ENCODE data around the gene HS3ST3A1. TPM values are rescaled to one million over a fixed set of nuclear protein-coding genes. Genes with fewer than 3 reads are reported as not detected.

Gene HS3ST3A1
- total RNA-seq, 1 experiment from 2014 or later = 10.4 TPM

DNA sequence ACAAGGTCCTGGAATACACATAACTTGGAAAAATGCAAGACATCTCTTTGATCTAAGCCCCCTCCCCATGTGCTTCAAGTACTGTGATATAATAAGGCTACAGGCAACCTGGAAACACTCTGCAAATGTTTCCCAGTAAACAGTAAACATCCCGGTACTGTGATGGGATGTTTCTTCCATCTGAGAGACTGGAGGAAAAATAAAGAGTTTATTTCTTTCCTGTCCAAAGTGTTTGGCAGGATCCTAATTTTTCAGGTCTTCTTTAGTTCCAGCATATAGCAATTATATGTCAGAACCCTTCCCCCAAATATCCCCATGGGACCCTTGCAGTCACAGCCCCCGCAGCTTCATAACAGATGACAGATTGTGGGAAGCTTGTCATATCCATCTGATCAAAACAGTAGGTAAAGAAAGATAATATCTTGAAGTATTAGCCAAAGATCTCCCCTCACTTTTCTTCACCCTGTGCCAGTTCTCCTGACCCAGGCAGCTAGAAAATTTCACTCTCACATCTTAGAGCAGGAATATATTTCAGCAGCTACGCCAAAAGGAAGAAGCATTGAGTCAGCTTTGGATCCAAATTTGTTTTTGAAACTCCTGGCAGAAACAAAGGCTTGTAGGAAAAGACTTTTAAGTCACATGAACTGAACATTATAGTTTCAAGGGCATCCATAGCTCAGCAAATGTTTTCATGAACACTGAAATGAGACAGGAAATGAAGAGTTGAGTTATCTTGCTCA lies 141.3 kb downstream of the HS3ST3A1 start:
- no peaks in the 10 kb centered on the region for H3K27me3 Mint-ChIP-seq (ENCODE audit: insufficient read depth, unreplicated experiment)
- no peaks in the 10 kb centered on the region for H3K9me3 Mint-ChIP-seq (ENCODE audit: unreplicated experiment)
- DNase-seq (ENCODE audit: unreplicated experiment) = no peak
- H3K4me3 Mint-ChIP-seq (ENCODE audit: unreplicated experiment) = no peak overlapping the region
- H3K4me1 Mint-ChIP-seq (ENCODE audit: insufficient read depth, unreplicated experiment) = no peaks in the 10 kb centered on the region
- POLR2A ChIA-PET = no interaction called here
- no peaks in the 10 kb centered on the region for H3K36me3 Mint-ChIP-seq (ENCODE audit: insufficient read depth, unreplicated experiment)
- H3K27ac Mint-ChIP-seq (ENCODE audit: low read depth, unreplicated experiment) = no peak overlapping the region
- BruUV-seq (replicated peaks) = no TSS peak
- CTCF ChIA-PET = interaction anchor here (0.6 kb wide), 1 partner anchor 32 kb away, joined by 3 read pairs; no protein-coding TSS in a partner anchor
- intact Hi-C loops (cut with micrococcal nuclease) = no loop called here
- TF ChIP-seq, protein P1, sequence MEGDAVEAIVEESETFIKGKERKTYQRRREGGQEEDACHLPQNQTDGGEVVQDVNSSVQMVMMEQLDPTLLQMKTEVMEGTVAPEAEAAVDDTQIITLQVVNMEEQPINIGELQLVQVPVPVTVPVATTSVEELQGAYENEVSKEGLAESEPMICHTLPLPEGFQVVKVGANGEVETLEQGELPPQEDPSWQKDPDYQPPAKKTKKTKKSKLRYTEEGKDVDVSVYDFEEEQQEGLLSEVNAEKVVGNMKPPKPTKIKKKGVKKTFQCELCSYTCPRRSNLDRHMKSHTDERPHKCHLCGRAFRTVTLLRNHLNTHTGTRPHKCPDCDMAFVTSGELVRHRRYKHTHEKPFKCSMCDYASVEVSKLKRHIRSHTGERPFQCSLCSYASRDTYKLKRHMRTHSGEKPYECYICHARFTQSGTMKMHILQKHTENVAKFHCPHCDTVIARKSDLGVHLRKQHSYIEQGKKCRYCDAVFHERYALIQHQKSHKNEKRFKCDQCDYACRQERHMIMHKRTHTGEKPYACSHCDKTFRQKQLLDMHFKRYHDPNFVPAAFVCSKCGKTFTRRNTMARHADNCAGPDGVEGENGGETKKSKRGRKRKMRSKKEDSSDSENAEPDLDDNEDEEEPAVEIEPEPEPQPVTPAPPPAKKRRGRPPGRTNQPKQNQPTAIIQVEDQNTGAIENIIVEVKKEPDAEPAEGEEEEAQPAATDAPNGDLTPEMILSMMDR (IDR thresholded peaks at IDR 0.05; ENCODE audit: unreplicated experiment) = no peak

DNA sequence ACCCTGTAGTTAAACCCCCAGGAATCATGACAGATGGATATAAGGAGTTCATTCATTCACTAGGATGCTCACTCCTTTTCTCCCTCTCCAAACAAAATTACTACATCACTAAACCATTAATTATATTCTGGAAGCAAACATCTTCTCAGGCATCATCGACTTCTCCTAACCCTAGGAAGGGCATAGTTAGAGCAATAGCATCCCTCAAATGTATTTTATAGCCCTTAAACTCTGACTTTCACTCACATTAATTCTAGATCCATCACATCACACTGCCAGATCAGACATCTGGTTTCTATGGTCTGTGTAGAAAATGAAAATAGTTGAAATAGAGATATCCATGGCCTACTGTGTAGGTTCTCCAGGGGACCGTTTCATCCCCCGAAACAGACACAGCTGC lies 143.9 kb downstream of the HS3ST3A1 start:
- H3K27me3 Mint-ChIP-seq (ENCODE audit: insufficient read depth, unreplicated experiment) = no peaks in the 10 kb centered on the region
- H3K36me3 Mint-ChIP-seq (ENCODE audit: insufficient read depth, unreplicated experiment) = no peaks in the 10 kb centered on the region
- TF ChIP-seq, protein P1 (IDR thresholded peaks at IDR 0.05; ENCODE audit: unreplicated experiment) = no peak
- no TSS peak for BruUV-seq (replicated peaks)
- ChIA-PET CTCF (no interaction called here), POLR2A (no interaction called here)
- no peak for DNase-seq (ENCODE audit: unreplicated experiment)
- intact Hi-C loops (cut with micrococcal nuclease) = no loop called here
- H3K4me3 Mint-ChIP-seq (ENCODE audit: unreplicated experiment) = no peak overlapping the region
- H3K4me1 Mint-ChIP-seq (ENCODE audit: insufficient read depth, unreplicated experiment) = no peaks in the 10 kb centered on the region
- H3K27ac Mint-ChIP-seq (ENCODE audit: low read depth, unreplicated experiment) = no peak overlapping the region
- no peaks in the 10 kb centered on the region for H3K9me3 Mint-ChIP-seq (ENCODE audit: unreplicated experiment)

Small RNA genes within 50 kb of the gene (microRNA-seq; reads per million reads assigned to microRNA genes)
- not detected for gene MIR548H3

Measured in MCF 10A (cell line).